RWPE1 (cell line): ENCODE results near the gene CLN6.

Experiments used
- CTCF ChIA-PET: fragments of 350-600 bp; sonication (Branson Sonifier 250); formaldehyde crosslinking; extraction: SDS; loops from one replicate; lab custom pipeline; 2021; lab: Yijun Ruan, JAX
- POLR2A ChIA-PET: fragments of 400-600 bp; formaldehyde crosslinking; extraction: SDS; loops from one replicate; lab custom pipeline; 2020; ENCODE audit warnings: antibody characterized with exemption; ENCODE audit not compliant: low non-redundant PET; lab: Yijun Ruan, JAX
- DNase-seq: peaks from one replicate; pipeline ENCODE4 v3.0.0; 2012; ENCODE audit warnings: low spot score
- H3K27ac ChIP-seq: fragments of 450-650 bp; 2 replicates; pipeline ENCODE4 v1.5.1; 2017
- CTCF ChIP-seq: fragments of 450-650 bp; conservative IDR thresholded peaks from 2 replicates; pipeline ENCODE4 v1.5.1; 2017; ENCODE audit warnings: low read depth, mild to moderate bottlenecking

Gene CLN6

GRCh38 chr15:68187559-68187958 is 42.0 kb downstream of the CLN6 start:
- no peak for TF ChIP-seq CTCF
- peak overlapping the region; percentile 79 for H3K27ac ChIP-seq
- peak; percentile 49 for DNase-seq
- ChIA-PET POLR2A (no interaction called here), CTCF (no interaction called here)

GRCh38 chr15:68186671-68187397 is 42.7 kb downstream of the CLN6 start:
- H3K27ac ChIP-seq: peak overlapping the region; percentile 20
- no peak for TF ChIP-seq CTCF
- DNase-seq: peak; percentile 41
- ChIA-PET POLR2A (no interaction called here), CTCF (no interaction called here)

GRCh38 chr15:68184616-68185480 is 44.7 kb downstream of the CLN6 start:
- no peak overlapping the region for H3K27ac ChIP-seq

GRCh38 chr15:68183616-68184315 is 45.8 kb downstream of the CLN6 start:
- no peak overlapping the region for H3K27ac ChIP-seq
- ChIA-PET CTCF (no interaction called here), POLR2A (no interaction called here)
- TF ChIP-seq CTCF: no peak
- no peak for DNase-seq

More at GRCh38 chr15:68184616-68185480, 44.7 kb downstream of the CLN6 start:
- no peak for TF ChIP-seq CTCF
- DNase-seq: no peak
- ChIA-PET POLR2A (no interaction called here), CTCF (interaction anchor here (0.6 kb wide), 1 partner anchor 119 kb away, joined by 3 read pairs; no protein-coding TSS in a partner anchor)

GRCh38 chr15:68177742-68178141 is 51.8 kb downstream of the CLN6 start:
- POLR2A ChIA-PET: interaction anchor here (0.6 kb wide), 1 partner anchor 25 kb away, joined by 8 read pairs; no protein-coding TSS in a partner anchor
- no peak overlapping the region for H3K27ac ChIP-seq
- no peak for TF ChIP-seq CTCF
- CTCF ChIA-PET: no interaction called here
- DNase-seq: no peak

- no peak overlapping the region for H3K27ac ChIP-seq
- CTCF ChIA-PET: no interaction called here
- TF ChIP-seq CTCF: no peak
- DNase-seq: no peak
- POLR2A ChIA-PET: no interaction called here
Observed at GRCh38 chr15:68176601-68177000, 52.9 kb downstream of the CLN6 start.
